GM23248 (cell line): ENCODE results near the gene KRT26. TPM values are rescaled to one million over a fixed set of nuclear protein-coding genes. Genes with fewer than 3 reads are reported as not detected.

ENCODE experiments used
- DNase-seq: peaks from one replicate; pipeline ENCODE4 v3.0.0-alpha.2; 2015
- H2AFZ ChIP-seq: fragments of 200-600 bp; sonication (generic); 2 replicates; pipeline ENCODE4 v1.6.1; 2016; ENCODE audit warnings: antibody characterized with exemption
- H3F3A ChIP-seq: fragments of 200-600 bp; sonication (generic); 2 replicates; pipeline ENCODE4 v1.6.1; 2016; ENCODE audit warnings: mild to moderate bottlenecking, antibody characterized with exemption, mixed run types; ENCODE audit not compliant: insufficient read depth
- H3K27ac ChIP-seq: fragments of 200-600 bp; sonication (generic); 2 replicates; pipeline ENCODE4 v1.5.1; 2016; ENCODE audit warnings: mild to moderate bottlenecking
- H3K27me3 ChIP-seq: fragments of 200-600 bp; sonication (generic); replicated peaks from 2 replicates; pipeline ENCODE4 v1.6.1; 2016; ENCODE audit warnings: mild to moderate bottlenecking; ENCODE audit not compliant: insufficient read depth
- H3K36me3 ChIP-seq: fragments of 200-600 bp; sonication (generic); 2 replicates; pipeline ENCODE4 v1.6.1; 2016; ENCODE audit warnings: low read depth, mild to moderate bottlenecking
- H3K4me1 ChIP-seq: fragments of 200-600 bp; sonication (generic); 2 replicates; pipeline ENCODE4 v1.6.1; 2016; ENCODE audit warnings: mild to moderate bottlenecking; ENCODE audit not compliant: insufficient read depth
- H3K4me2 ChIP-seq: fragments of 200-600 bp; sonication (generic); one replicate; pipeline ENCODE4 v1.6.1; 2016; ENCODE audit warnings: mild to moderate bottlenecking; ENCODE audit not compliant: unreplicated experiment
- H3K4me3 ChIP-seq: fragments of 200-600 bp; sonication (generic); 2 replicates; pipeline ENCODE4 v1.5.1; 2016; ENCODE audit warnings: mild to moderate bottlenecking
- H3K79me2 ChIP-seq: fragments of 200-600 bp; sonication (generic); 2 replicates; pipeline ENCODE4 v1.6.1; 2016; ENCODE audit warnings: mild to moderate bottlenecking; ENCODE audit not compliant: insufficient read depth
- H3K9ac ChIP-seq: fragments of 200-600 bp; sonication (generic); 2 replicates; pipeline ENCODE4 v1.6.1; 2016; ENCODE audit warnings: mild to moderate bottlenecking
- H3K9me2 ChIP-seq: fragments of 200-600 bp; sonication (generic); 2 replicates; pipeline ENCODE4 v1.6.1; 2016; ENCODE audit warnings: mixed run types, mild to moderate bottlenecking, moderate library complexity; ENCODE audit not compliant: insufficient read depth
- H3K9me3 ChIP-seq: fragments of 200-600 bp; sonication (generic); one replicate; pipeline ENCODE4 v1.6.1; 2017; ENCODE audit warnings: low read depth
- H4K20me1 ChIP-seq: fragments of 200-600 bp; sonication (generic); 2 replicates; pipeline ENCODE4 v1.6.0; 2016; ENCODE audit not compliant: insufficient read depth
- EZH2 ChIP-seq: fragments of 200-600 bp; sonication (generic); IDR thresholded peaks from 2 replicates; pipeline ENCODE4 v1.6.1; 2018; ENCODE audit warnings: antibody characterized with exemption, mild to moderate bottlenecking; ENCODE audit not compliant: insufficient read depth, poor library complexity, severe bottlenecking
- EZH2phosphoT487 ChIP-seq: fragments of 200-600 bp; sonication (generic); IDR thresholded peaks from 2 replicates; pipeline ENCODE4 v1.6.1; 2018; ENCODE audit warnings: antibody characterized with exemption, moderate library complexity, mild to moderate bottlenecking, low read depth; ENCODE audit not compliant: insufficient read depth
- WGBS, 2 experiments: methylation state at CpG; one replicate each; pipeline ENCODE4 v1.1.6; 2015 to 2017; ENCODE audit warnings: low lambda C conversion rate in 2 of 2, low coverage in 1 of 2; ENCODE audit errors: missing lambda C conversion rate in 2 of 2; 5-methylcytosine and 5-hydroxymethylcytosine counted together
- in situ Hi-C: fragments of 300-500 bp; cut with MboI; formaldehyde crosslinking; loops from 2 replicates; pipeline ENCODE4 v1.15.0; 2020
- polyA plus RNA-seq: library from polyadenylated mRNA; unstranded; fragments of >200 nt; fragmentation: Nextera tagmentation; extraction: Ambion mirVana; gene quantifications from 2 replicates; pipeline ENCODE4 v1.2.1, GENCODE V29; 2016
- total RNA-seq: library from RNA; depleted of rRNA; stranded (reverse); fragments of >200 nt; shearing (Covaris generic); gene quantifications from 2 replicates; pipeline ENCODE4 v1.2.3, GENCODE V29; 2014

The KRT26 gene
- total and polyA plus RNA-seq, 2 experiments from 2014 or later = not detected

DNA sequence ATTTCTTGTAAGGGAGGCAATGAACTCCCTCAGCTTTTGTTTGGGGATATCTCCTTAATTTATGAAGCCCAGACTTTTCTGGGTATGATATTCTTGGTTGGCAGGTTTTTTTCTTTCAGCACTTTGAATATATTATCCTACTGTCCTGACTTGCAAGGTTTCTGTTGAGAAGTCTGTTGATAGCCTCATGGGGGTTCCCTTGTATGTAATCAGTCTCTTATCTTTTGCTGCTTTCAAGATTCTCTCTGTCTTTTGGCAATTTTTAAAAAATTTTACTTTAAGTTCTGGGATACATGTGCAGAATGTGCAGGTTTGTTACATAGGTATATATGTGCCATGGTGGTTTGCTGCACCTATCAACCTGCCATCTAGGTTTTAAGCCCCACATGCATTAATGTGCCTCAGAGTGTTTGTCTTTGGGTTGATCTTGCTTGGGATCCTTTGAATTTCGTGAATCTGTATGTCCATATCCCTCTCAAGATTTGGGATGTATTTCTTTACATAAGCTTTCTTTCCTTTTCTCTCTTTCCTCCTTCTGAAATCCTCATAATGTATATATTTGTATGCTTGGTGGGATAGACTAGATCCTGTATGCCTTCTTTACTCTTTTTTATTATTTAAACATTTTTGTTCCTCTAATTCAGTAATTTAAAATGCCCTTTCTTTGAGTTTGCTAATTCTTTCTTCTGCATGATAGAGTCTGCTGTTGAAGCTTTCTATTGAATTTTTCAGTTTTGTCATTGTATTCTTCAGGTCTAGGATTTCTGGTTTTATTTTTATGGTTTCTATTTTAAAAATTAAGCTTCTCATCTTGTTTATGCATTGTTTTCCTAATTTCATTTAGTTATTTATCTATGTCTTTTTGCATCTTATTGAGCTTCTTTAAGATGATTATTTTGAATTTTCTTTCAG is 11.6 kb downstream of the KRT26 start:
- no peaks in the 10 kb centered on the region for H3F3A ChIP-seq
- no peaks in the 10 kb centered on the region for H3K4me1 ChIP-seq
- H3K9ac ChIP-seq = no peak overlapping the region
- H3K79me2 ChIP-seq = no peaks in the 10 kb centered on the region
- TF ChIP-seq EZH2phosphoT487 (no peak), EZH2 (no peak)
- H3K36me3 ChIP-seq = no peaks in the 10 kb centered on the region
- in situ Hi-C loops = no loop called here
- H2AFZ ChIP-seq = no peak overlapping the region
- no peak overlapping the region for H3K4me2 ChIP-seq
- no peak overlapping the region for H3K27ac ChIP-seq
- no peaks in the 10 kb centered on the region for H4K20me1 ChIP-seq
- 0 out of 2 replicates have a peak, but pooled peaks cover 4% of the 10 kb centered on the region for H3K27me3 ChIP-seq
- H3K4me3 ChIP-seq = no peak overlapping the region
- WGBS, 2 experiments = 0% methylated on average over 1 of the region's 1 CpG
- no peaks in the 10 kb centered on the region for H3K9me2 ChIP-seq
- no peaks in the 10 kb centered on the region for H3K9me3 ChIP-seq
- no peak for DNase-seq

DNA sequence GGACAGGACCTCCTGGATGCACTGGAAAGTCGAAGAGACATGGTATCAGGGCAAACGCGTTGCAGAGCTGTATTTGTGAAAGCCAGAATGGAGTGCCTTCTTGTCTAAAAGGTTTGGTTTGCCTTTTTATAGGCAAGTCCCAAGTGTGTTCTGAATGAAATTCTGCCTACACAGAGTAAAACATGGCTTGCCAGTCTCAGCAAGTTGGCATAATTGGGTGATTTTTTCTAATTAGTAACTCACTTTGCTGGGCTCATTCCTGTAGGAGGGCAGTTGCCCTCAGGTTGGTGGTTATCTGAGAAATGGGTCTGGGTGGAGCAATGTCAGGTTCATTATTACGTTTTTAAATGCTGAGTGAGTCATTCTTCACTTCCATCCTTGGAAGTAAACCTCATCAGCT is 16.8 kb downstream of the KRT26 start, which contains the start of gene KRT25:
Gene KRT25, minus strand, starts transcription at position 101 of the 400 bp plus-strand sequence. Its CDS starts 60 bp downstream, at position 41.
- no peak for DNase-seq
- peaks cover 8% of the 10 kb centered on the region; the same call in 1 of the 2 replicates for H3K27me3 ChIP-seq
- no peaks in the 10 kb centered on the region for H3K9me2 ChIP-seq
- TF ChIP-seq EZH2 (no peak), EZH2phosphoT487 (no peak)
- no peak within 1 kb of the TSS for H3K27ac ChIP-seq
- no peaks in the 10 kb centered on the region for H3K79me2 ChIP-seq
- no peak within 1 kb of the TSS for H3K4me3 ChIP-seq
- H3K9ac ChIP-seq = no peak within 1 kb of the TSS
- 11 to 13% methylated on average over 4 of the region's 4 CpGs for WGBS, 2 experiments
- no peak within 1 kb of the TSS for H2AFZ ChIP-seq
- H4K20me1 ChIP-seq = no peaks in the 10 kb centered on the region
- no peaks in the 10 kb centered on the region for H3K36me3 ChIP-seq
- H3K4me2 ChIP-seq = no peak within 1 kb of the TSS
- no peaks in the 10 kb centered on the region for H3K9me3 ChIP-seq
- in situ Hi-C loops = no loop called here
- H3F3A ChIP-seq = no peaks in the 10 kb centered on the region
- H3K4me1 ChIP-seq = no peaks in the 10 kb centered on the region

DNA sequence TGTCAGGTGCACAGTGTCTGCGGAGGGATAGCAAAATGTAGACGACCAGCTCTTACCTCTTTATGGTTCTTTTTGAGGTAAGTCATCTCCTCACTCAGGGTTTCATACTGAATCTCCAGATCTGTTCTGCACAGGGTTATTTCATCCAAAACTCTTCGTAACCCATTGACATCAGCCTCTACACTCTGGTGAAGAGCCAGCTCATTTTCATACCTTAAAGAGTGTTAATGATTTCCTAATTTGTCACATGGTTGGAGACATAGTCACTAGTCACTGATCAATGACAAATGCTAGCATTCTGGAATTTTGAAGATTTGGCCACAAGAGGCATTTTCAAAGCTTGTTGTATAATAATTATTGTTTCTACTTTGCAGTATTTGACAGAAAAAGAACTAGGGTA is 18.2 kb downstream of the KRT26 start:
- Histone ChIP-seq H4K20me1 (no peaks in the 10 kb centered on the region), H3K9me2 (no peaks in the 10 kb centered on the region), H3K4me2 (no peak overlapping the region), H3K9ac (no peak overlapping the region), H3K9me3 (no peaks in the 10 kb centered on the region), H2AFZ (no peak overlapping the region), H3K27me3 (peaks cover 19% of the 10 kb centered on the region), H3K4me1 (no peaks in the 10 kb centered on the region), H3K36me3 (no peaks in the 10 kb centered on the region), H3K27ac (no peak overlapping the region), H3K4me3 (no peak overlapping the region), H3K79me2 (no peaks in the 10 kb centered on the region), H3F3A (no peaks in the 10 kb centered on the region)
- 47 to 60% methylated on average over 3 of the region's 3 CpGs for WGBS, 2 experiments
- no peak for DNase-seq
- in situ Hi-C loops = no loop called here
- TF ChIP-seq EZH2phosphoT487 = no peak

DNA sequence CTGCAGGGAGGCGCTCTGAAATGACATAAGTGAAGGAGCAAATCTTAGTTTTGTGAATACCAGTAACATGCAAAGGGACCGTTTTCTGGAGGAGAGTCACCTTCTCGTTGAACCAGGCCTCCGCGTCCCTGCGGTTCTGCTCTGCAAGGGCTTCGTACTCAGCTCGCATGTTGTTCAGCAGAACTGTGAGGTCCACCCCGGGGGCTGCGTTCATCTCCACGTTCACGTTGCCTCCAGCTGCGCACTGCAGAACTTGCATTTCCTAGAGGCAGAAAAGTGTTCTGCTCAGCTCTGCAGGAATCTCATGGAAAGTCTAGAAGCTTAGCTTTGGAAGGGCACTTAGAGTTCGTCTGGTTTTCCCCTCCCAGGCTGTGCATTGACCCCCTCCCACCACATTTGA is 20.9 kb downstream of the KRT26 start:
- Histone ChIP-seq H3K79me2 (no peaks in the 10 kb centered on the region), H4K20me1 (no peaks in the 10 kb centered on the region), H3K27me3 (peaks cover 32% of the 10 kb centered on the region), H3K36me3 (no peaks in the 10 kb centered on the region), H3K27ac (no peak overlapping the region), H2AFZ (no peak overlapping the region), H3F3A (no peaks in the 10 kb centered on the region), H3K9me3 (no peaks in the 10 kb centered on the region), H3K9me2 (no peaks in the 10 kb centered on the region), H3K4me1 (no peaks in the 10 kb centered on the region), H3K4me3 (no peak overlapping the region), H3K9ac (no peak overlapping the region), H3K4me2 (no peak overlapping the region)
- 67% methylated on average over 14 of the region's 14 CpGs for WGBS, 2 experiments
- no peak for DNase-seq
- TF ChIP-seq EZH2phosphoT487 (no peak), EZH2 (no peak)
- in situ Hi-C loops = no loop called here
